ENCODE results near the gene DGKB.

DGKB gene

DNA sequence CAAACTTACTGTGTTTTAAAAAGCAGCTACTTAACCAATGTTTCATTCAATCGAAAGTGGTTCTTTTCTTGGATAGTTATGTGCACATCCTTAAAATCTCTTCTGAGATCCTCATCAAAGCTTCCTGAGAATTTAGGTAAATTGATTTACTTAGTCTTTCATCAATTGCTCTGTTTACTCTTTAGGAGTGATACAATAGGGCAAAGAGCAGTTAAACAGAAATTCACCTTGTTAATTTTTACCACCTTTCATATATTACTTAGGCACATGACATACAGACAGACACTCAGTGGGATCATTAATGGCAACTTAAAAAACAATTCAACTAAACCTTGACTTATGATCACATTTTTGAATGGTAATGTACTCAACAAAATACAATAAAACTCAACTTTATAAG, 456.3 kb downstream of the DGKB start:
- no peak for DNase-seq

DNA sequence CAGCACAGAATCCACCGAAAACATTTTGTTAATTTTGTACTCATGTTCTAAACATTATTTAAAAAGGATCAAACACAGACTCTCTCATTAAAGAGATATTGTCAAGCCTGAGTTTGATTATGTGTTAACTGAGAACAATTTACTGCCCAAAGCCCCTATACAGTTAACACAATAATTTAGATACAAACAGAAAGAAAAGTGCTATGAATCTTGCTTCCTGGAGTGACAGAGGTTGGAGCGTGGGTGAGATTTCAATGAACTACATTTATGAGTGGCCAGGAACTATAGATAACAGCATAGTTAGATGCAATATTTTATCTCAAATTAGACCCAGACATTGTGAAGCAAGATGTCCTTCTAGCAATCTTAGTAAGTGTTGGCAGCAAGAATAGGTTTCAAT, 464.2 kb downstream of the DGKB start:
- no peak for DNase-seq

DNA sequence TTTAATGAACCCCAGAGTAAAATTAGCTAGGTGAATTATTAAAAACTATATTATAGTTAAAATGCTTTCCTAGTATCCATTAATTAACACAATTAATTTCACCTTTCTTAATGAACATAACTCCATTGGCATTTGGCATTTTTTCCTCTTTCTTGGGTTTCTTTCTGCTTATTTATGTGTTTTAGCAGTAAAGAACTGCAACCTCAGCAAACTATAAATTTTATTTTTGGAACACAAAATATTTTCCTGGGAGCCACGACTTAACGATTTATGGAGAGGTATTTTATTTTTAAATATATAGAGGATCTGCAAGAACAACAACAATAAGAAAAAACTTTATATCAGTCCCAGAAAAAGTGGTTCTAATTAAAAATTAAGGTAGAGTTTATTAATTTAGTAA, 465.7 kb downstream of the DGKB start:
- no peak for DNase-seq

DNA sequence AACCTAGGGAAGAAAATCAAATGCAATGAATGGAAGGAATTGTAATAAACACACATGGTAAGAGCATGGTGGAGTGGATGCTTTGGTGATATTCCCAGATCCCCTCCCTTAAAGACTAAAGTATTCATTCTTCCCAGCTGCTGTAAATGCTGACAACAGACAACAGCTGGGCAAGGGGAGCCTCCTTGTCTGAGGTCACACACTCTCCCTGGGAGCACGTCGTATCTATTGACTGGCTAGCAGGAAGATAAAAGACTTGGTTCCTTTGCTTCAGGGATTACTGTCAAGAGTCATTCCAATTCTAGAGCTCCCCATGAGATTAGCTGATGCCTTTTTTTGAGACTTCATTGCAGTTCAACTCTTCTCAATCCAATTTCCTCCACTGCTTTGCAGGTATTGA, 469.6 kb downstream of the DGKB start:
- DNase-seq: no peak

DNA sequence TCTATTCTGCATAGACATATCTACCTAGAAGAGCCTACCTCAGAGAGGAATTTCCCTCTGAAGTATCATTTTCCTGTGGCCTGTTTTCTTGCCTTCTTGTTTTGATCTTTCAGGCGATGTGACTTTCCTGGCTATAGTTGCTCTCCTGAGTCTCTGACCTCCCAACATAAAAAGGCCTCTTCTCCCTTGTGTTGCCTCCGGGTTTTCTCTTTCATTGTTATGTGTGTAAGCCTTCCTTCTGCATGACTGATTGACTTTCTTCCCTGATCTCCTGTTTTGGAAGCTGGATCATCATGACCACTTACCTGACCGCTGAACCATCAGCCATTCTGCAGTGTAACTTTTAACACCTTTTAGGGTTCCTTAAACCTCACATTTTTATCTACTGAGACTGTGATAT, 471.6 kb downstream of the DGKB start:
- DNase-seq: no peak

DNA sequence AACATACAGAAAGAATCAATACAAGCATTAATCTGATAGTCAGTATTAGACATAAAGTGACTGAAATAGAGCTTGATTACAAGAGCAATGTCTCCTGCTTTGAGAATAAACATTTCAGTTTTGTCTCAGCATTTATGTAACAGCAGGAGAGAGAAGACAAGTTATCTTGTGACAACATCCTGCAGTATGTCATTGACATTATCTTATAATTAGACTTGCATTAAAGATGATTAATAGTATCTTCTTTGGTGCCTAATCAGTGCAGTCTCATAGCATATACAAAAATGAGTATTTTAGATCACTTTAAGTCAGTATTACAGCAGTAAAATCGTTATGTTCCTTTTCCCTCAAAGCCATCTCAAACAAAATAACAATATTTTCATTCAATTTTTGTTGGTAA, 477.0 kb downstream of the DGKB start:
- no peak for DNase-seq

DNA sequence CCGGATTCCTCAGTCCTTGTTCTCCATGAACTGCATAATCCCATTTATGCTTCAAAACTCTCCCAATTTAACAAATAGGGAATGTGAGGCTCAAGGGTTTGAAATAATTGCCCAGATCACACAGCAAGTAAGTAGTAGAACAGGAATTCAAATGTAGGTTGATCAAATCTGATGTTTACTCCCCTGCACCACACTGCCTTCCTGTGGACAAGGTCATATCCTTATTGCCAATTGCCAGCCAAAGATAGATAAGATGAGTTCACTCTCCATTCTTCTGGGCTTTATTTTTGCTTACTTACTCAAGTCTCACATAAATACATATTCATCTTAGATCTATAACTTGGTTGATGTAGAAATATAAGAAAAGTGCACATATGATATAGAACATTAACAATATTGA, 477.9 kb downstream of the DGKB start:
- no peak for DNase-seq

DNA sequence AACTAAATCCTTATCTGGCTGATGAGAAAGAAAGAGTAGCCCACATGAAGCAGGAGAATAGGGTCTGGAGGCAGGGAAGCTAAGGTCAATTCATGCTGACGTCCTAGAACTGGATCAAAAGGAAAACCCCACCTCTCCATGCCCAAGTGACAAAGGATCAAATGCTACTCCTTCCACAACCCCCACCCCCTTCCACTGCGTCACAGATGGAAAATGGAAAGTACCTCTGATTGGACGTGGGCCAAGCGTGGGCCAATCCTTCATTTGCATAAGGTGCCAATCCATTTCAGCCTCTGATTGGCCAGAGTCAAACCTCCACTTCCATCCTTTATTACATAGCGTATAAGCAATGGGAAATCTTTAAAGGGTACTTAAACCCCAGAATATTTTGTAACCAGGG, 481.8 kb downstream of the DGKB start:
- no peak for DNase-seq

DNA sequence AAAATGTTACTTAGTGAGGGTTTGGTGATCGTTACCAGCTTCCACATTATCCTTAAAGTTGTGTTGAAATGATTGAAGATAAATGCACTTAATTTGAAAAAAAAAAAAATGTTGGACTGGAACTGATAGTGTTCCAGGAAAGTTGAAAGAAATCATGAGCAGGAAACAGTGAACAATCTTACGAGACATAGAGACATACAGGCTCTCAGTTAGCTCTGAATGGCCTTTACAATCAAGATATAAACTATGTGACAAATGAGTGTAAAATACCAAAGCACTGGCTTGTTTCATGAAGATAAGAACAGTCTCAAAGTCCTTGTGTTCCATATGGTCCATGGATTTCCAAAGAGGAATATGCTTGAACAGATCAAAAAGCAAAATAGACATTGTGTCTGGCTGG, 483.0 kb downstream of the DGKB start:
- no peak for DNase-seq

DNA sequence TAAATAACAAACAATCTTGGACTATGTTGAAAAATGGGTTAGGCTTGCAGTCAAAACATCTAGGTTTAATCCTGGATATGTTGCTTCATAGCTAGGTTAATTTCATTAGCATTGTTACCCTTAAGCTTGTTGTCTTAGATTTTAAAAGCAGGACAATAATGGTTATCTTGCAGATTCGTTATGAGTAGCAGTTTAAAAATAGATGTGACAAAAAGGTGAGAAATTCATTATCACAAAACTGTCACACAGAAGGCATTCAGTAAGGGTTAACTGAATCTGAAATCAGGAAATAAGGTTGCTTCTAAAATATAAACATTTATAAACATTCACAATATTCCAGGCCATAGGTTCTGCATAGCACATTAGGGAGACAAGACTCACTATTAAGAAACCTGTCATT, 483.9 kb downstream of the DGKB start:
- no peak for DNase-seq

DNA sequence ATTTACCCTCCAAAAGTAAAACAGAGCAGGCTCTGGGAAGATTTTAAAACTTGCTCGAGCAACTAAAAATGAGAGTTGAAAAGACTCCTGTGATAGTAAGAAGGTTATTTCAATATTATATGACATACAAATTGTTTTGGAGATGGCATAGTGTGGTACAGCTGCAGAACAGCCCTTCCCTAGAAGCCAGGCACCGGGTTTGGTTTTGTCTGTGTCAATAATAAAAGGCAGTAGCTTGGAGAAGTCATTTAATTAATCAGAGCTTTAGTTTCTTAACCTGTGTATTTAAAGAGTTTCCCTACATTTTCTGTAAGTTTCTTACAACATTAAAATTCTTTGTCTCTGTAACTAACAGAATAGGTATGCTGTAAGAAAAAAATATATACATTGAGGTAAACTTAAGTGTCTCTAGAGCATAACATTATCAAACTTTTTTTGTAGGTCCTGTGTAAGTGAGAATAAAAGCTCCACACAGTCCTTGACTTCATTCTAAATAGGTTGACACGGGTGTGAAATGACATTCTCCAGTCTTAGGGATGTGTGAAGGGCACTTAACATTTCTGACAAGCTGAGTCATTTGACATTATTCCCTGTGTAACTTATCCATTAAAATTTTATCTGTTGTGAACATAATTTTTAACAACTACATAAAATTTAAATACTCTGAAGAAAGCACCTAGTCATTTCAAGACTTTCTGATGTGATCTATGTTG, 488.1 kb downstream of the DGKB start:
- DNase-seq: no peak

DNA sequence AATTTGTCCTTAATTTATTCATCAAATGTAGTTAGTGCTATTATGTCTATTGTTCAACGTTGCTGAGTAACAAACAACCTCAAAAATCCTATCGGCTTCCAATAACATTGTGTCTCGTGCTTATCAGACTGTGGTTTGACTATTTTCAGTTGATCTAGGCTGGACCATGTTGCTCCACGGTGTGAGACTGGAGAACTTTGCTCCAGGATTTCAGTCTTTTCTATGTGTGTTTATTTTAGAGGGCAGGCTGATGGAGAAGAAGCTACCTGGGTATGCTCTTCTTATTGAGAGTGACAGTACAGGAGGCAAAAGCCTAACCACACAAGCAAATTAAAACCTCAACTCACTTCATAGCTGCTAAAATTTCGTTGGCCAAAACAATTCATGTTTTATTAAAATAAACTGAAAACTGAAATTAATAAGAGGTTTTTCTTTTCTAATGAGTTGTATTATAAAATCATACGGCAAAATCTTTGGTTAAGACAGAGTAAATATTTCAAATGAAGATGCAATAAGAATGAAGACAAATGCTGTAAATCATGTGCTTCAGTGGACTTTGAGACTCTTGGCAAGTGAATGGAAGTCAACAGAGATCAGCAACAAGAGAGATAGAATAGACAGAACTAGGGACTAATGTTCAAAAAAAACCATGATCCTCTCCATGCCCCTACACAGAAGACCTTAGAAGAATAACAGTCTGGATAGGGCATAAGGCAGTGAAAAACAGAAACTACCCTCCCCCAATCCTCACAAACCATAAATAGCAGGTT, 495.1 kb downstream of the DGKB start:
- no peak for DNase-seq

DNA sequence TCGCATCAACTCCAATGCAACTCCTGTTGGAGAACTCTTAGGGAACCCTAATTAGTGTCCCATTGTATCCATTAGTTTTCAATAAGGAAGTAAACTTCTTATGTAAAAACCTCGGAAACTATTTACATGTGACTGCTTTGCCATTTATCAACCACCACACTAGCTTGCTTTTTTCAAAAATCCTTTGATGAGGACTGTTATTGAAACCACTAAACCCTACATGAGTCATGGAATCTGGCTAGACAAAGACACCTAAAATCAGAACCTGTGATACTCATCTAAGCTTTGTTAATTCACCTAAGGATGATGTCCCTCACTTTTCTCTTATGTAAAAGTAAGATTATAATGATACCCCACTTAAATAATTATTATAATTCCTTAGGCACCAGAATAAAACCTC, 499.0 kb downstream of the DGKB start:
- no peak for DNase-seq

DNA sequence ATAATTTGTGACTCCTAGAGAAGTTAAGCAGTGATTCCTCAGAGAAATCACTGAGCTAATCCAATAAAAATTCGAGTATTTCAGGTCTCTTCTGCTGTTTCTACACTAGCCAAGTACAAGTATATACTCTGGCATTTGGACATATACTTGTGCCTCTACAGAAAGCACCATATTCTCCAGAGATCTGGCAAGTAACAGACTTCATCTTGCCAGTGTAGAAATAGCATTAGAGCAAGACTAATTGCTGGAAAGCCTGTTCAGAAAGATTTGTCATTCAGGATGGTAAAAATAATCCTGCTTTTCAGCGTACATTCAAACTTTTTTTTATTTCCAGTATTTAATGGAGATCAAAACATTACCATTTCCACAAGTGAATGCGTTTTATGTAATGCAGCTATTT, 502.3 kb downstream of the DGKB start:
- no peak for DNase-seq

DNA sequence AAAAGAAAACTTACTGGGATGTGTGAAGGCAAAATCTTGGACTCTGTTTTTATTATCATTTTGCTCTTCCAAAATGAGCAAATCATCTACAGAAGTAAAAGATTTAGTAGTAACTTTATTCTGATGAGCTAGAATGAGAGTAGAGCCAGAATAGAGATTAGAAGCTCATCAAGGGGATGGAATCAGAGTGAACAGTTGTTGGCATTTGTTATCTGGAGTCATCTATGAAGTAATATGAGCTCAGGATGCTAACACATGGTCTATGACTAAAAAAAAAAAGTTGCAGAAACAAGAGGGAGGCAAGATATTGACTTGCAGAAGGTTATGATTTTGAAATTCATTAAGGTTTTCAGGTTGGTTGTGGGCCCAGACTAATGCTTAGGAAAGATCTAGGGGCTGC, 504.0 kb downstream of the DGKB start:
- DNase-seq: no peak

DNA sequence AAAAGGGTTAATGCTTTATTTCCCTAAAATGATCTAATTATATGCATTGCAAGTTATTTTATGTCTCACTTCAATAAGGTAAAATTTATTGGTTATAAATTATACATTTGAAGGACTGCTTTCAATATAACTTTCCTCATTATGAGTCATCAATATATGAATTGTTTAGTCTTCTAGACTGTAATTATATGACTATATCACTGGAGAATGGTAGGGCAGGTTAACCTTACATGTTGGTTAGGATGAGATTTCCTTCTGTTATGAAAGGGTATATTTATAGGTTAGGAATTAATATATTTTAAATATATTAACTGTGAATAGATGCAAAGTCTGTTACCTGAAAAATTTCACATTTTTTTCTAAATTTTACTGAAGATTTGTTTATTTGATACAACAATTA, 506.7 kb downstream of the DGKB start:
- no peak for DNase-seq

DNA sequence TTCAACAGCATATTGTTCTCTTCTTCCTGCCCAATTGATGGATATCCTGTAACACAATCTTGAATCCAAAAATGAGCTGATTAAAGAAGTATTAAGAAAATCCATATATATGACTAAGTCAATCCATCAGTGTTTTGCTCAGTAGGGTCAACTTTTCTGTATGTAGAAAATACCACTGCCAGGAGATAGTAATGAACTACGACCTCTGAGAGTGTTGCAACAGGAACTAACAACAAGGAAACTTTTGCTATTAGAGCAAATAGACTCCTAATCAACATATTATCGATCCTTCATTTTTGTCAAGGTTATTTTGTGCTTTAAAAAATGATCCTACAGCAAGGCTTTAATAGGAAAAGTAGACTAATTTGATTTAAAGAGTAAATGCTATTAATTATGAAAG, 507.8 kb downstream of the DGKB start:
- no peak for DNase-seq

DNA sequence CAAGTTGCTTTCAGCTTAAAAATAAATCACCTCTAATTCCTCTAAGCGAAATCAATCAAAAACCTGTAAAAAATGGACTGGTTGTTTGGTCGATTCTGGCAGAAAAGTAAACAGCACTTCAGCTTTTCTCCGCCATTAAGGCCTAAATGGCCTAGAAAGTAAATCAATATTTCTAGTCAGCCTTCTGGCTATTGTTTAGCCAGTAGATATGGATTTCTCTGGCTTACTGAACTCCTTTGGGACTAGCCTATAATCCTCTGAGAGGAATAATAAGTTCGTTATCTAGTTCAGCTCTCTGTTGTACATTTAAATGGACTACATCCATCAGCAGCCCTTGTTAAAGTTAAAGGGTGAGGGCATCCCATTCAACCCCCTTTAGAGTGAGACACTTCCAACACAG, 513.0 kb downstream of the DGKB start:
- no peak for DNase-seq

DNA sequence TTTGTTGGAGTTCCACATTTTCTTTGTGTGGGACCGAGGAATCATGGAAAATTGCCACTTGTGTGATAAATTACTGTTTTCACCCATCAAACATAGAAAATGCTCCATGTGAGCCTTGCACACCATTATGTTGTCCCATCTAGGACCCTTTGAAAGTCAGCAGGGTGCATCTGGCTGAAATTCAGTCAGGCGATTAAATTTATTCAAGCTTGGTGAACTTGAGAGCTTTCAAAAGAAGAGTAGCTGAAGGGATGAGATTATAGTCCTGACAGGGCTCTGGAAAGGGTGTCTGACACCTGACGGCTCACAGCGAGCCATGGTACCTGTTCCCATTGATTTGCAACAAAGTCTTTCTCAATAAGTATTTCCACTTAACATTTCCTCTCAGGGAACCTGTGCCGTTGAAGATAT, 513.4 kb downstream of the DGKB start:
- no peak for DNase-seq

DNA sequence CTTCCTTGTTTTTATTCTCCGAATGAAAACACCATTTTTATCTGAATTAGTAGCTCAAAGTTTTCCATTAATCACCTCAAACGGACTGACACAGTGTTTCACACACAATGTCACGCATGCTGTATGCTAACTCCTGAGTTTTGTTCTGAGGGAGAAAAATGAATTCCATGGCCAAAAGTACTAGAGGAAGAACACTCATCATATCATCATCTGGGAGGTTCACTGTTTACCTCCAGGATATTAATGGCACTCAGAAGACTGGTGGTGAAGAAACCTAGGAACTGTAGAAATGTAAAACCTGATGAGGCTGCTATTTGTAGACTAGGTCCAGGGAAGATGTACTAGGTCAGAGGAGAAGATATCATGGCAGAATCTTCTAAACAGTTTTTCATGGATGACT, 517.5 kb downstream of the DGKB start:
- no peak for DNase-seq

DNA sequence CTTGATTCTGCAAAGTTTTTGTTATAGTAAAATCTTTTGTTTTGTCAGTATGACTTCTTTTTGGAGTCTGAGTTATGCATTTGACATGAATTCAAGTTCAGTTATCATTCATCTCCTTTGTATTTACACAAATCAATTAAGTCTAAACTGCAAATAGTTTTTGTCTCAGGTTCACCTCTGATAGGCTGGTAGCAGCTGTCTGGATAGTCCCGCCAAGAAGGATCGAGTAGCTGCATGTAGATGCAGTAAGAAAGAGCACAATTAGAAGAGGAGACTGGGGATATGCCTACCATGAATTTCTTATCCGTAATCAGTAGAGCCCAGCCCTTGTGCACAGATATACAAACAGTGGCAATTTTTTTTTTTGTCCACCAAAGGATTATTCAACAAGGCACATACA, 520.6 kb downstream of the DGKB start:
- DNase-seq: no peak

DNA sequence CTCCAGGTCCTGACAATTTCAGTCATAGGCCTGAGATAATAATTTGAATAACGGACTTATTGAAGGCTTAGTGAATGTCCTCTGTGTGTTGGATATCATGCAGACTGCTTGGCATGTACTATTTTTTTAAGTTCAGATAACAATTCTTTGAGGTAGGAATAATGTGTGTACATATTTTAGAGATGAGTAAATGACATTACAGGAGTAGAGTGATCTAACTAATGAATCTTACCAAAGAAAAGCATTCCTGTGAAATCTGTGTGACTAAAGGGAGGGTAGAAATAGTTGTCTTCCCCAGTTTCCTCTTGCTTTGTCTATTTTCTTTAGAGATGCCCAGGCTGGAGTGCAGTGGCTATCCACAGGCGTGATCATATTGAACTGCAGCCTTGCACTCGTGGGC, 521.2 kb downstream of the DGKB start:
- DNase-seq: peak; percentile 38

DNA sequence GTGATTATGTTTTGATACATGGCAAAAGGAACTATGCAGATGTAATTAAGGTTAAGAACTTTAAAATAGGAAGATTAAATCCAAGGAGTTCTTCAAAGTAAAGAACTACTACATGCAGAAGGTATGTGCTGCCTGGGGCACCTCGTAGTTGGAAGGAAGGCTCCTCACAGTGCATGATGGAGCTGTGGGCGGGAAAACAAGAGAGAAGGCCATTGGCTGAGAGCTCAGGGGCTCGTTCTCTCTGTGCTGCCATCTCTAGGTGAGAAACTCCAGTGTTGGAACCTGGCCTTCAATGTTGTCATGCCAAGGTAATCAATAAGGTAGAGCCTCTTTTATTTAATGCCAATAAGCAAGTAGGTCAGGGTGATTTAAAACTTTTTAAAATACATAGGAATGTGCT, 521.7 kb downstream of the DGKB start:
- DNase-seq: no peak

DNA sequence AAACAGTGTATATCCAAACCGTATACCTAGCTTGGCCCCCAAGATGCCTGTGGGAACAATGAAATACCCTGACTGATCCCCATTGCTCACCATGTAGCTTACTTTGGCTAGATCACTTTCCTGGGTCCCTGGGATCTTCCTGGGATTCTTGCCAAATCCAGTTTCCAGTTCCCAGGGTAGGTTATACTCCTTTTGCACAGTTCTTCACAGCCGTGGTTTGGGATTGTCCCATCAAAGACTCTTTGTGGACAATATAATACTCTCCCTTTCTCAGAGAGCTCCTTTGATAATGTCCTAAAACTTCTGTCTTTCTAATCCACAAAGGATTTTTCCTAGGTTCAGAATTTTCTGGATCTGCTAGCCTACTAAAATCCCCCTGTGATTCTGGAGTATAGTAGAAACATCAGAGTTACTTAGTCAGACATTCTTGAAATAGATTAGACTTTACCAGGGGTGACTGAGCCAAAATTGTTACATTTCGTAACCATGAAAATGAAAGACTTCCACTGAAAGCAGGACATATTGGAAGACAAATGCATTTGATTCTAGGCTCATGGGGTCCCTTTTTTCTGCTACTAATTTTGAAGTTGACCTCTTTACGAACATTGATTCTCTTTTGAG, 524.8 kb downstream of the DGKB start:
- peak; percentile 34 for DNase-seq
